Mammary epithelial cell (primary cell): Measurements from ENCODE around the gene STAM.

ENCODE experiments used
- CTCF ChIP-seq, 2 donors: IDR thresholded peaks in 1 of 2; conservative IDR thresholded peaks in 1 of 2; 2 replicates each; pipeline ENCODE4 v1.5.1; 2011 to 2012; ENCODE audit warnings: inconsistent platforms in 2 of 2, low read length in 2 of 2, mild to moderate bottlenecking in 2 of 2, control low read depth in 1 of 2, low read depth in 1 of 2; ENCODE audit not compliant: insufficient read depth in 1 of 2; ENCODE audit errors: extremely low read depth in 1 of 2
- EZH2 ChIP-seq: IDR thresholded peaks from 2 replicates; pipeline ENCODE4 v1.6.1; 2012; ENCODE audit warnings: low read length, inconsistent platforms, borderline replicate concordance

- no peak for TF ChIP-seq CTCF (conservative IDR thresholded peaks at IDR 0.05 in 1 of 2, IDR thresholded peaks at IDR 0.05 in 1 of 2; ENCODE audit: extremely low read depth in 1 of 2, insufficient read depth in 1 of 2, low read depth in 1 of 2, low read length in 2 of 2)
- TF ChIP-seq EZH2 = no peak
Measured at GRCh38 chr10:17684537-17684936, 40.6 kb downstream of the STAM start.
